Epidermal melanocyte (primary cell): ENCODE results near the gene TCF4.

Source experiments
- DNase-seq: peaks from one replicate; pipeline ENCODE4 v3.0.0; 2011; ENCODE audit warnings: low spot score; ENCODE audit not compliant: insufficient read length

TCF4 gene

GRCh38 chr18:55243255-55243654 is 344.7 kb downstream of the TCF4 start:
- DNase-seq, result no peak

GRCh38 chr18:55240978-55241377 is 347.0 kb downstream of the TCF4 start:
- DNase-seq, result no peak

- DNase-seq, result no peak
These were observed 348.3 kb downstream of the TCF4 start for GRCh38 chr18:55239740-55240139.

GRCh38 chr18:55237660-55238059 is 350.3 kb downstream of the TCF4 start:
- DNase-seq, result no peak

- DNase-seq, result no peak
These were observed 351.7 kb downstream of the TCF4 start for GRCh38 chr18:55236150-55236931.

GRCh38 chr18:55235094-55235461 is 352.9 kb downstream of the TCF4 start:
- DNase-seq, result no peak

- DNase-seq, result peak; percentile 52
These were observed 353.5 kb downstream of the TCF4 start for GRCh38 chr18:55234366-55235093.

- DNase-seq, result no peak
These were observed 354.1 kb downstream of the TCF4 start for GRCh38 chr18:55233857-55234256.

- DNase-seq, result no peak
These were observed 355.5 kb downstream of the TCF4 start for GRCh38 chr18:55232506-55232905.

GRCh38 chr18:55229682-55230081 is 358.3 kb downstream of the TCF4 start:
- no peak for DNase-seq

GRCh38 chr18:55228707-55229106 is 359.3 kb downstream of the TCF4 start:
- no peak for DNase-seq

GRCh38 chr18:55228191-55228590 is 359.8 kb downstream of the TCF4 start:
- DNase-seq, result no peak

- DNase-seq, result no peak
These were observed 360.2 kb downstream of the TCF4 start for GRCh38 chr18:55227771-55228170.

GRCh38 chr18:55226044-55226443 is 361.9 kb downstream of the TCF4 start:
- DNase-seq, result no peak

GRCh38 chr18:55224086-55224625 is 363.8 kb downstream of the TCF4 start:
- DNase-seq, result no peak

- no peak for DNase-seq
These were observed 366.4 kb downstream of the TCF4 start for GRCh38 chr18:55221622-55222021.

GRCh38 chr18:55220523-55220922 is 367.5 kb downstream of the TCF4 start:
- no peak for DNase-seq

GRCh38 chr18:55219823-55220222 is 368.2 kb downstream of the TCF4 start:
- DNase-seq, result no peak

GRCh38 chr18:55219059-55219458 is 368.9 kb downstream of the TCF4 start:
- DNase-seq, result no peak

- no peak for DNase-seq
These were observed 373.0 kb downstream of the TCF4 start for GRCh38 chr18:55214969-55215368.

- no peak for DNase-seq
These were observed 373.5 kb downstream of the TCF4 start for GRCh38 chr18:55214534-55214933.

GRCh38 chr18:55213586-55213985 is 374.4 kb downstream of the TCF4 start:
- DNase-seq, result no peak

- no peak for DNase-seq
These were observed 381.1 kb downstream of the TCF4 start for GRCh38 chr18:55206927-55207326.
